ENCODE measurements around the gene TMC6. TPM values are rescaled to one million over a fixed set of nuclear protein-coding genes. Genes with fewer than 3 reads are reported as not detected.

Gene TMC6
- total RNA-seq, 2 donors from 2014 or later, result 36.1 to 65.2 TPM

DNA sequence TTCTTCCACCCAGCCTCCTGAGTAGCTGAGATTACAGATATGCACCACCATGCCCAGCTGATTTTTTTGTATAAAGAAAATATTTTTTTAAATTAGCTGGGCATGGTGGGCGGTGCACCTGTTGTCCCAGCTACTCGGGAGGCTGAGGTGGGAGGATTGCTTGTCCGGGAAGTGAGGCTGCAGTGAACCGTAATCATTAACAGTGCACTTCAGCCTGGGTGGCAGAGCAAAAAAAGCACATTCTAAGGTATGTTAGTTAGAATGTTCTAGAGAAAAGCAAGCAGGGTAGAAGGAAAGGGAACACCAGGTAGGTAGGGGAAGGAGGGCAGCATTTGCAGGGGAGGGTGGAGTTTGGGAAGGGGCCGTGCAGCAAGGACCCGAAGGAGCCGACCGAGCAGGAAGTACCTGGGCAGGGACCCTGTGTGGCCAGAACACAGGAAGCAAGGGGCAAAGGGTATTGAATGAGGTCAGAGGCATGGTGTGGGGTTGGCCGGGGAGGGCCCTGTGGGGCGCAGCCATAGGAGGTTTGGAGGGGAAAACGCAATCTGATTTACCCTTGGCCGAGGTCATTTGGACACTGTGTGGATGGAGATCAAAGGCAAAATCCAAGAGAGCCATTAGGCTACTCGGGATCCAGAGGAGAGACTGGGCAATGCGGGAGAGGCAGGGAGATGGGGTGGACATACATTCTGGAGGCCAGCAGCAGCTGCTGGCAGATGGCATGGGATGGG is 19.9 kb upstream of the TMC6 start:
- no peak for TF ChIP-seq POLR2A (IDR thresholded peaks at IDR 0.05)
- no peak for TF ChIP-seq POLR2AphosphoS5 (IDR thresholded peaks at IDR 0.05)
- TF ChIP-seq CTCF (IDR thresholded peaks at IDR 0.05), result no peak
- no peaks in the 10 kb centered on the region for H3K27me3 ChIP-seq (replicated peaks; ENCODE audit: insufficient read depth)
- no peaks in the 10 kb centered on the region for H3K9me3 ChIP-seq
- WGBS, result 77% methylated on average over 14 of the region's 14 CpGs
- H3K36me3 ChIP-seq, result no peaks in the 10 kb centered on the region
- DNase-seq (ENCODE audit: low spot score), result no peak
- no peak overlapping the region for H3K4me3 ChIP-seq
- no peaks in the 10 kb centered on the region for H3K4me1 ChIP-seq (replicated peaks)
- intact Hi-C loops (cut with DNase I), result no loop called here
- H3K27ac ChIP-seq, result no peak overlapping the region

GRCh38 chr17:78147315-78147998 is 18.9 kb upstream of the TMC6 start:
- Histone ChIP-seq H3K27me3 (replicated peaks; ENCODE audit: insufficient read depth) (no peaks in the 10 kb centered on the region), H3K4me1 (replicated peaks) (no peaks in the 10 kb centered on the region), H3K27ac (no peak overlapping the region), H3K36me3 (no peaks in the 10 kb centered on the region), H3K4me3 (no peak overlapping the region), H3K9me3 (no peaks in the 10 kb centered on the region)
- 66% methylated on average over 8 of the region's 8 CpGs for WGBS
- no peak for TF ChIP-seq POLR2AphosphoS5 (IDR thresholded peaks at IDR 0.05)
- no peak for TF ChIP-seq POLR2A (IDR thresholded peaks at IDR 0.05)
- TF ChIP-seq CTCF (IDR thresholded peaks at IDR 0.05), result no peak
- intact Hi-C loops (cut with DNase I), result no loop called here
- DNase-seq (ENCODE audit: low spot score), result no peak

GRCh38 chr17:78146881-78147280 is 18.3 kb upstream of the TMC6 start:
- Histone ChIP-seq H3K27ac (no peak overlapping the region), H3K36me3 (no peaks in the 10 kb centered on the region), H3K4me1 (replicated peaks) (no peaks in the 10 kb centered on the region), H3K4me3 (no peak overlapping the region), H3K27me3 (replicated peaks; ENCODE audit: insufficient read depth) (no peaks in the 10 kb centered on the region), H3K9me3 (no peaks in the 10 kb centered on the region)
- intact Hi-C loops (cut with DNase I), result no loop called here
- TF ChIP-seq POLR2AphosphoS5 (IDR thresholded peaks at IDR 0.05) (no peak), CTCF (IDR thresholded peaks at IDR 0.05) (no peak)
- 97% methylated on average over 6 of the region's 6 CpGs for WGBS
- no peak for DNase-seq (ENCODE audit: low spot score)

DNA sequence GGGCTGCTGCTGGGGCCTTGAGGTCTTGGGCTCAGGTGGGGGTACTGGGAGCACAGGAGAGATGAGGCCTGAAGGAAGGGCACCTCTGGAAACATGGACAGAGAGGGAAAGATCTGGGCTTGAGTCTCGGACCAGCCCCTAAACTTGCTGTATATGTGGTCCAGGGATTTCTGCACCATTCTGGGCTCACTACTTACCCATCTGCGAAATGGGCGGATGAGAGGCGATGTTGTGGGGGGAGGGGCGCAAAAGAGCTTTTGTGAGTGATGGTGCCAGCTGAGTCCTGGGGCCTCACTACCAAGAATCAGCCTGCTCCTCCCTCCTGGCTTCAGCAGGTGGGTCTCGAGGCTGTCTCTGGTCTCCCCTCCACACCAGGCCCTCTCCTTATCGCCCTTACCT is 17.9 kb upstream of the TMC6 start:
- no peaks in the 10 kb centered on the region for H3K4me1 ChIP-seq (replicated peaks)
- WGBS, result 95% methylated on average over 7 of the region's 7 CpGs

More for the DNA sequence above, 17.9 kb upstream of the TMC6 start:
- no peak for DNase-seq (ENCODE audit: low spot score)
- no peaks in the 10 kb centered on the region for H3K9me3 ChIP-seq
- intact Hi-C loops (cut with DNase I), result no loop called here
- H3K4me3 ChIP-seq, result no peak overlapping the region
- no peaks in the 10 kb centered on the region for H3K27me3 ChIP-seq (replicated peaks; ENCODE audit: insufficient read depth)
- TF ChIP-seq POLR2A (IDR thresholded peaks at IDR 0.05), result no peak
- no peak for TF ChIP-seq CTCF (IDR thresholded peaks at IDR 0.05)
- no peak overlapping the region for H3K27ac ChIP-seq
- H3K36me3 ChIP-seq, result no peaks in the 10 kb centered on the region
